ENCODE results near the gene WDR35. TPM values are rescaled to one million over a fixed set of nuclear protein-coding genes. Genes with fewer than 3 reads are reported as not detected.
"Not testable (repeated sequence)": the region's sequence is repeated elsewhere in the genome, so short reads cannot be mapped to it uniquely, and the experiment has no call there.

The WDR35 gene
- total RNA-seq, 1 experiment from 2014 or later = 15.9 TPM

GRCh38 chr2:19943189-19943588, 46.7 kb downstream of the WDR35 start:
- H3K4me2 ChIP-seq (ENCODE audit: low read depth, low read length, poor library complexity, severe bottlenecking) = no peak overlapping the region
- DNase-seq = no peak
- H3K9me2 ChIP-seq (replicated peaks; ENCODE audit: insufficient read depth, low read length) = peaks cover 3% of the 10 kb centered on the region
- H3K4me1 ChIP-seq (ENCODE audit: low read length) = no peaks in the 10 kb centered on the region
- no peak overlapping the region for H3K27ac ChIP-seq (ENCODE audit: low read length)
- H3K79me2 ChIP-seq (ENCODE audit: low read length) = no peaks in the 10 kb centered on the region
- H3K4me3 ChIP-seq (ENCODE audit: low read length) = no peak overlapping the region
- H3K36me3 ChIP-seq (ENCODE audit: insufficient read depth, low read length) = peaks cover 17% of the 10 kb centered on the region; the same call in 1 of the 2 replicates
- no peak overlapping the region for H2AFZ ChIP-seq (ENCODE audit: low read length)
- no peaks in the 10 kb centered on the region for H3K27me3 ChIP-seq (ENCODE audit: low read length)
- H3K9ac ChIP-seq (ENCODE audit: low read length) = no peak overlapping the region
- no peaks in the 10 kb centered on the region for H3K9me3 ChIP-seq (ENCODE audit: low read length)
- no peaks in the 10 kb centered on the region for H4K20me1 ChIP-seq (ENCODE audit: insufficient read depth, low read depth, low read length)

- Histone ChIP-seq H3K4me2 (ENCODE audit: low read depth, low read length, poor library complexity, severe bottlenecking) (no peak overlapping the region), H3K9me3 (ENCODE audit: low read length) (no peaks in the 10 kb centered on the region), H3K4me1 (ENCODE audit: low read length) (no peaks in the 10 kb centered on the region), H4K20me1 (ENCODE audit: insufficient read depth, low read depth, low read length) (no peaks in the 10 kb centered on the region), H3K4me3 (ENCODE audit: low read length) (no peak overlapping the region), H3K79me2 (ENCODE audit: low read length) (no peaks in the 10 kb centered on the region), H3K27ac (ENCODE audit: low read length) (no peak overlapping the region), H3K9ac (ENCODE audit: low read length) (no peak overlapping the region), H2AFZ (ENCODE audit: low read length) (no peak overlapping the region), H3K9me2 (replicated peaks; ENCODE audit: insufficient read depth, low read length) (peaks cover 3% of the 10 kb centered on the region), H3K36me3 (ENCODE audit: insufficient read depth, low read length) (peaks cover 27% of the 10 kb centered on the region; the same call in 1 of the 2 replicates), H3K27me3 (ENCODE audit: low read length) (no peaks in the 10 kb centered on the region)
- DNase-seq = no peak
Observed at GRCh38 chr2:19942199-19942598, 47.7 kb downstream of the WDR35 start.

GRCh38 chr2:19937004-19937403, 52.9 kb downstream of the WDR35 start:
- H3K27me3 ChIP-seq (ENCODE audit: low read length) = no peaks in the 10 kb centered on the region
- no peak overlapping the region for H3K9ac ChIP-seq (ENCODE audit: low read length)
- H4K20me1 ChIP-seq (ENCODE audit: insufficient read depth, low read depth, low read length) = no peaks in the 10 kb centered on the region
- H3K4me2 ChIP-seq (ENCODE audit: low read depth, low read length, poor library complexity, severe bottlenecking) = no peak overlapping the region
- H2AFZ ChIP-seq (ENCODE audit: low read length) = no peak overlapping the region
- H3K9me2 ChIP-seq (replicated peaks; ENCODE audit: insufficient read depth, low read length) = peaks cover 3% of the 10 kb centered on the region
- H3K4me3 ChIP-seq (ENCODE audit: low read length) = no peak overlapping the region
- H3K27ac ChIP-seq (ENCODE audit: low read length) = no peak overlapping the region
- H3K4me1 ChIP-seq (ENCODE audit: low read length) = no peaks in the 10 kb centered on the region
- DNase-seq = no peak
- peaks cover 52% of the 10 kb centered on the region for H3K36me3 ChIP-seq (ENCODE audit: insufficient read depth, low read length)
- no peaks in the 10 kb centered on the region for H3K9me3 ChIP-seq (ENCODE audit: low read length)
- H3K79me2 ChIP-seq (ENCODE audit: low read length) = no peaks in the 10 kb centered on the region

- no peak overlapping the region for H3K27ac ChIP-seq (ENCODE audit: low read length)
- H2AFZ ChIP-seq (ENCODE audit: low read length) = no peak overlapping the region
- no peaks in the 10 kb centered on the region for H3K79me2 ChIP-seq (ENCODE audit: low read length)
- no peak overlapping the region for H3K4me2 ChIP-seq (ENCODE audit: low read depth, low read length, poor library complexity, severe bottlenecking)
- peaks cover 3% of the 10 kb centered on the region for H3K9me2 ChIP-seq (replicated peaks; ENCODE audit: insufficient read depth, low read length)
- no peaks in the 10 kb centered on the region for H3K4me1 ChIP-seq (ENCODE audit: low read length)
- no peak overlapping the region for H3K4me3 ChIP-seq (ENCODE audit: low read length)
- no peak for DNase-seq
- H4K20me1 ChIP-seq (ENCODE audit: insufficient read depth, low read depth, low read length) = no peaks in the 10 kb centered on the region
- H3K9me3 ChIP-seq (ENCODE audit: low read length) = no peaks in the 10 kb centered on the region
- no peak overlapping the region for H3K9ac ChIP-seq (ENCODE audit: low read length)
- peaks cover 54% of the 10 kb centered on the region for H3K36me3 ChIP-seq (ENCODE audit: insufficient read depth, low read length)
- no peaks in the 10 kb centered on the region for H3K27me3 ChIP-seq (ENCODE audit: low read length)
Observed at GRCh38 chr2:19936203-19936602, 53.7 kb downstream of the WDR35 start.

GRCh38 chr2:19933351-19933981, 56.4 kb downstream of the WDR35 start:
- no peaks in the 10 kb centered on the region for H3K27me3 ChIP-seq (ENCODE audit: low read length)
- H3K36me3 ChIP-seq (ENCODE audit: insufficient read depth, low read length) = peaks cover 75% of the 10 kb centered on the region
- no peak overlapping the region for H3K27ac ChIP-seq (ENCODE audit: low read length)
- H3K9ac ChIP-seq (ENCODE audit: low read length) = no peak overlapping the region
- no peaks in the 10 kb centered on the region; the same call in 1 of the 2 replicates for H3K9me3 ChIP-seq (ENCODE audit: low read length)
- H3K4me1 ChIP-seq (ENCODE audit: low read length) = no peaks in the 10 kb centered on the region
- H3K4me2 ChIP-seq (ENCODE audit: low read depth, low read length, poor library complexity, severe bottlenecking) = no peak overlapping the region
- no peak overlapping the region for H3K4me3 ChIP-seq (ENCODE audit: low read length)
- H2AFZ ChIP-seq (ENCODE audit: low read length) = no peak overlapping the region
- H3K79me2 ChIP-seq (ENCODE audit: low read length) = no peaks in the 10 kb centered on the region
- no peak for DNase-seq
- H4K20me1 ChIP-seq (ENCODE audit: insufficient read depth, low read depth, low read length) = no peaks in the 10 kb centered on the region
- H3K9me2 ChIP-seq (replicated peaks; ENCODE audit: insufficient read depth, low read length) = no peaks in the 10 kb centered on the region

- Histone ChIP-seq H3K36me3 (ENCODE audit: insufficient read depth, low read length) (peaks cover 74% of the 10 kb centered on the region), H3K79me2 (ENCODE audit: low read length) (no peaks in the 10 kb centered on the region), H3K9me3 (ENCODE audit: low read length) (no peaks in the 10 kb centered on the region; the same call in 1 of the 2 replicates), H3K9me2 (replicated peaks; ENCODE audit: insufficient read depth, low read length) (no peaks in the 10 kb centered on the region), H3K9ac (ENCODE audit: low read length) (no peak overlapping the region), H4K20me1 (ENCODE audit: insufficient read depth, low read depth, low read length) (no peaks in the 10 kb centered on the region), H3K27me3 (ENCODE audit: low read length) (no peaks in the 10 kb centered on the region), H3K4me3 (ENCODE audit: low read length) (no peak overlapping the region), H3K27ac (ENCODE audit: low read length) (no peak overlapping the region), H3K4me2 (ENCODE audit: low read depth, low read length, poor library complexity, severe bottlenecking) (no peak overlapping the region), H2AFZ (ENCODE audit: low read length) (no peak overlapping the region), H3K4me1 (ENCODE audit: low read length) (no peaks in the 10 kb centered on the region)
- DNase-seq = no peak
Observed at GRCh38 chr2:19932928-19933327, 57.0 kb downstream of the WDR35 start.

GRCh38 chr2:19929226-19929625, 60.7 kb downstream of the WDR35 start:
- H3K4me1 ChIP-seq (ENCODE audit: low read length) = no peaks in the 10 kb centered on the region
- no peak for DNase-seq
- no peaks in the 10 kb centered on the region for H4K20me1 ChIP-seq (ENCODE audit: insufficient read depth, low read depth, low read length)
- no peak overlapping the region for H3K9ac ChIP-seq (ENCODE audit: low read length)
- H3K9me3 ChIP-seq (ENCODE audit: low read length) = no peaks in the 10 kb centered on the region; the same call in 1 of the 2 replicates
- no peak overlapping the region for H3K27ac ChIP-seq (ENCODE audit: low read length)
- H3K4me2 ChIP-seq (ENCODE audit: low read depth, low read length, poor library complexity, severe bottlenecking) = no peak overlapping the region
- H3K36me3 ChIP-seq (ENCODE audit: insufficient read depth, low read length) = peaks cover 55% of the 10 kb centered on the region
- no peak overlapping the region for H2AFZ ChIP-seq (ENCODE audit: low read length)
- no peaks in the 10 kb centered on the region for H3K9me2 ChIP-seq (replicated peaks; ENCODE audit: insufficient read depth, low read length)
- H3K4me3 ChIP-seq (ENCODE audit: low read length) = no peak overlapping the region
- no peaks in the 10 kb centered on the region for H3K27me3 ChIP-seq (ENCODE audit: low read length)
- H3K79me2 ChIP-seq (ENCODE audit: low read length) = no peaks in the 10 kb centered on the region

- not testable (repeated sequence) for H3K79me2 ChIP-seq (ENCODE audit: low read length); H3K4me2 ChIP-seq (ENCODE audit: low read depth, low read length, poor library complexity, severe bottlenecking); H3K4me1 ChIP-seq (ENCODE audit: low read length); H3K9me3 ChIP-seq (ENCODE audit: low read length); H2AFZ ChIP-seq (ENCODE audit: low read length); H3K27ac ChIP-seq (ENCODE audit: low read length); DNase-seq; H3K27me3 ChIP-seq (ENCODE audit: low read length); H3K9ac ChIP-seq (ENCODE audit: low read length); H3K4me3 ChIP-seq (ENCODE audit: low read length); H3K9me2 ChIP-seq (replicated peaks; ENCODE audit: insufficient read depth, low read length); H4K20me1 ChIP-seq (ENCODE audit: insufficient read depth, low read depth, low read length)
- H3K36me3 ChIP-seq (ENCODE audit: insufficient read depth, low read length) = peaks cover 46% of the 10 kb centered on the region
Observed at GRCh38 chr2:19927816-19928215, 62.1 kb downstream of the WDR35 start.
